ENCODE results near the gene COA6. TPM values are rescaled to one million over a fixed set of nuclear protein-coding genes. Genes with fewer than 3 reads are reported as not detected.

COA6 gene
- total RNA-seq, 1 experiment from 2014 or later, result 34.1 TPM

DNA sequence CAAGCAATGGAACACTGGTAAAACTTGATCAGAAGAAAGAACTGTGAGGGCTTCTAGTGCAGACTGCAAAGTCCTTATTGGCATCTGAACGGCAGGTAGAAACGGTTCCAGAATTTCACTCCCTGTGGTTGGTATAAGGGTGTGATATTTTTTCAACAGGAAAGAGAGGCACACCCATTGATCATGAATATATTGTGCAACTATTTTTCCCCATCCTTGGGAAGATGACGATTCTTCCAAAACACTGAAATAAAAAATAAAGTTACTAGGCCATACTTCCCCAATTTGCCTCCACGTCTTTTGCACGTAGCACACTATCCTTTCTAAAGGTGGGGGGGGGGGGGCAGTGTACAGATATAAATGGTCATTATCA is 56.2 kb downstream of the COA6 start:
- intact Hi-C loops (cut with micrococcal nuclease), result no loop called here
- Histone ChIP-seq H2AFZ (ENCODE audit: low read depth, low read length, poor library complexity, severe bottlenecking) (no peak overlapping the region), H3K27me3 (ENCODE audit: insufficient read depth, low read length) (no peaks in the 10 kb centered on the region), H3K9me3 (ENCODE audit: control insufficient read depth in 1 of 2, insufficient read depth in 1 of 2, low read depth in 1 of 2, low read length in 2 of 2) (no peaks in the 10 kb centered on the region), H3K4me1 (ENCODE audit: control insufficient read depth in 1 of 2, insufficient read depth in 2 of 2, low read length in 2 of 2) (no peaks in the 10 kb centered on the region), H4K20me1 (ENCODE audit: insufficient read depth) (no peaks in the 10 kb centered on the region), H3K27ac (ENCODE audit: low read depth, low read length) (no peak overlapping the region), H3K9ac (ENCODE audit: low read length) (no peak overlapping the region), H3K9me2 (ENCODE audit: insufficient read depth) (no peaks in the 10 kb centered on the region), H3K4me3 (replicated peaks in 1 of 2; ENCODE audit: low read depth in 1 of 2, low read length in 2 of 2) (no peak overlapping the region), H3K36me3 (ENCODE audit: control insufficient read depth in 1 of 2, insufficient read depth in 2 of 2, low read length in 2 of 2) (peaks cover 0 to 2% of the 10 kb centered on the region in 2 experiments; a peak in 2 of 4 replicates), H3K4me2 (ENCODE audit: low read length) (no peak overlapping the region), H3K79me2 (ENCODE audit: insufficient read depth, low read length) (no peaks in the 10 kb centered on the region)
- BruUV-seq (replicated peaks), result no TSS peak
- POLR2A ChIA-PET, result no interaction called here
- TF ChIP-seq, protein P1, sequence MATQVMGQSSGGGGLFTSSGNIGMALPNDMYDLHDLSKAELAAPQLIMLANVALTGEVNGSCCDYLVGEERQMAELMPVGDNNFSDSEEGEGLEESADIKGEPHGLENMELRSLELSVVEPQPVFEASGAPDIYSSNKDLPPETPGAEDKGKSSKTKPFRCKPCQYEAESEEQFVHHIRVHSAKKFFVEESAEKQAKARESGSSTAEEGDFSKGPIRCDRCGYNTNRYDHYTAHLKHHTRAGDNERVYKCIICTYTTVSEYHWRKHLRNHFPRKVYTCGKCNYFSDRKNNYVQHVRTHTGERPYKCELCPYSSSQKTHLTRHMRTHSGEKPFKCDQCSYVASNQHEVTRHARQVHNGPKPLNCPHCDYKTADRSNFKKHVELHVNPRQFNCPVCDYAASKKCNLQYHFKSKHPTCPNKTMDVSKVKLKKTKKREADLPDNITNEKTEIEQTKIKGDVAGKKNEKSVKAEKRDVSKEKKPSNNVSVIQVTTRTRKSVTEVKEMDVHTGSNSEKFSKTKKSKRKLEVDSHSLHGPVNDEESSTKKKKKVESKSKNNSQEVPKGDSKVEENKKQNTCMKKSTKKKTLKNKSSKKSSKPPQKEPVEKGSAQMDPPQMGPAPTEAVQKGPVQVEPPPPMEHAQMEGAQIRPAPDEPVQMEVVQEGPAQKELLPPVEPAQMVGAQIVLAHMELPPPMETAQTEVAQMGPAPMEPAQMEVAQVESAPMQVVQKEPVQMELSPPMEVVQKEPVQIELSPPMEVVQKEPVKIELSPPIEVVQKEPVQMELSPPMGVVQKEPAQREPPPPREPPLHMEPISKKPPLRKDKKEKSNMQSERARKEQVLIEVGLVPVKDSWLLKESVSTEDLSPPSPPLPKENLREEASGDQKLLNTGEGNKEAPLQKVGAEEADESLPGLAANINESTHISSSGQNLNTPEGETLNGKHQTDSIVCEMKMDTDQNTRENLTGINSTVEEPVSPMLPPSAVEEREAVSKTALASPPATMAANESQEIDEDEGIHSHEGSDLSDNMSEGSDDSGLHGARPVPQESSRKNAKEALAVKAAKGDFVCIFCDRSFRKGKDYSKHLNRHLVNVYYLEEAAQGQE (IDR thresholded peaks at IDR 0.05; ENCODE audit: low read depth), result no peak
- TF ChIP-seq EZH2phosphoT487 (IDR thresholded peaks at IDR 0.05; ENCODE audit: borderline replicate concordance) (no peak), ZFX (IDR thresholded peaks at IDR 0.05) (no peak), POLR2A (IDR thresholded peaks at IDR 0.05; ENCODE audit: borderline replicate concordance, extremely low read depth, insufficient read depth, insufficient read length) (no peak), CEBPB (IDR thresholded peaks at IDR 0.05; ENCODE audit: low read depth) (no peak)
- TF ChIP-seq, protein P2, sequence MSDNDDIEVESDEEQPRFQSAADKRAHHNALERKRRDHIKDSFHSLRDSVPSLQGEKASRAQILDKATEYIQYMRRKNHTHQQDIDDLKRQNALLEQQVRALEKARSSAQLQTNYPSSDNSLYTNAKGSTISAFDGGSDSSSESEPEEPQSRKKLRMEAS (IDR thresholded peaks at IDR 0.05), result no peak
- ATAC-seq (no peak), DNase-seq (ENCODE audit: low read depth, low spot score) (no peak)
- RAD21 ChIA-PET (ENCODE audit: low non-redundant PET in 1 of 2, low total read pairs in 2 of 2, uncharacterized antibody in 2 of 2, unreplicated experiment in 2 of 2), result no interaction called here
- CTCF ChIA-PET, result no interaction called here

DNA sequence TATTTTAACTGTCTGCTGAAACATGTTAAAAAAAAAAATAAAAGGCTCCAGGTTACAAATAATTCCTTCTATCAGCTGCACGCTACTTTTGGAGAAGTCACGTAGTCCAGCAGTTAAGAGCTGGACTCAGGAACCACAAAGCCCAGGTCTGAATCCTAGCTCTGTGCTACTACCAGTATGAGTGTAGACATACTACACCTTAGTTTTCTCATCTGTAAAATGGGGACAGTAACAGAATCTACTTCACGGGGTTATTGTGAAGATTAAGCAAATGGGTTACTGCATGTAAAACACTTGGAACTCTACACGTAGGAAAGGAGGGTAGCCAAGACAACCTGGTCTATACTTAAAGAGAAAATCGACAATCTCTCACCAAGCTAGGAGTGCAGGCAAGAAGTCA is 57.4 kb downstream of the COA6 start:
- no peaks in the 10 kb centered on the region for H4K20me1 ChIP-seq (ENCODE audit: insufficient read depth)
- H3K4me3 ChIP-seq (replicated peaks in 1 of 2; ENCODE audit: low read depth in 1 of 2, low read length in 2 of 2), result no peak overlapping the region
- H3K9me3 ChIP-seq (ENCODE audit: control insufficient read depth in 1 of 2, insufficient read depth in 1 of 2, low read depth in 1 of 2, low read length in 2 of 2), result no peaks in the 10 kb centered on the region
- no peak overlapping the region for H3K27ac ChIP-seq (ENCODE audit: low read depth, low read length)
- no peaks in the 10 kb centered on the region for H3K27me3 ChIP-seq (ENCODE audit: insufficient read depth, low read length)
- H3K36me3 ChIP-seq (ENCODE audit: control insufficient read depth in 1 of 2, insufficient read depth in 2 of 2, low read length in 2 of 2), result peaks cover 0 to 2% of the 10 kb centered on the region in 2 experiments; a peak in 2 of 4 replicates
- H3K9me2 ChIP-seq (ENCODE audit: insufficient read depth), result no peaks in the 10 kb centered on the region
- BruUV-seq (replicated peaks), result no TSS peak
- H3K79me2 ChIP-seq (ENCODE audit: insufficient read depth, low read length), result no peaks in the 10 kb centered on the region
- no peak for DNase-seq (ENCODE audit: low read depth, low spot score)
- ChIA-PET CTCF (no interaction called here), POLR2A (no interaction called here), RAD21 (ENCODE audit: low non-redundant PET in 1 of 2, low total read pairs in 2 of 2, uncharacterized antibody in 2 of 2, unreplicated experiment in 2 of 2) (no interaction called here)
- no peak overlapping the region for H3K9ac ChIP-seq (ENCODE audit: low read length)
- no peak overlapping the region for H3K4me2 ChIP-seq (ENCODE audit: low read length)
- no peak for ATAC-seq
- H2AFZ ChIP-seq (ENCODE audit: low read depth, low read length, poor library complexity, severe bottlenecking), result no peak overlapping the region
- no peaks in the 10 kb centered on the region for H3K4me1 ChIP-seq (ENCODE audit: control insufficient read depth in 1 of 2, insufficient read depth in 2 of 2, low read length in 2 of 2)
- intact Hi-C loops (cut with micrococcal nuclease), result no loop called here
- TF ChIP-seq EZH2phosphoT487 (IDR thresholded peaks at IDR 0.05; ENCODE audit: borderline replicate concordance), result no peak
- TF ChIP-seq, protein P3, sequence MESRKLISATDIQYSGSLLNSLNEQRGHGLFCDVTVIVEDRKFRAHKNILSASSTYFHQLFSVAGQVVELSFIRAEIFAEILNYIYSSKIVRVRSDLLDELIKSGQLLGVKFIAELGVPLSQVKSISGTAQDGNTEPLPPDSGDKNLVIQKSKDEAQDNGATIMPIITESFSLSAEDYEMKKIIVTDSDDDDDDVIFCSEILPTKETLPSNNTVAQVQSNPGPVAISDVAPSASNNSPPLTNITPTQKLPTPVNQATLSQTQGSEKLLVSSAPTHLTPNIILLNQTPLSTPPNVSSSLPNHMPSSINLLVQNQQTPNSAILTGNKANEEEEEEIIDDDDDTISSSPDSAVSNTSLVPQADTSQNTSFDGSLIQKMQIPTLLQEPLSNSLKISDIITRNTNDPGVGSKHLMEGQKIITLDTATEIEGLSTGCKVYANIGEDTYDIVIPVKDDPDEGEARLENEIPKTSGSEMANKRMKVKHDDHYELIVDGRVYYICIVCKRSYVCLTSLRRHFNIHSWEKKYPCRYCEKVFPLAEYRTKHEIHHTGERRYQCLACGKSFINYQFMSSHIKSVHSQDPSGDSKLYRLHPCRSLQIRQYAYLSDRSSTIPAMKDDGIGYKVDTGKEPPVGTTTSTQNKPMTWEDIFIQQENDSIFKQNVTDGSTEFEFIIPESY (IDR thresholded peaks at IDR 0.05; ENCODE audit: extremely low read depth, insufficient replicate concordance, low read length), result no peak
- no peak for TF ChIP-seq TCF7L2 (IDR thresholded peaks at IDR 0.05; ENCODE audit: borderline replicate concordance, extremely low read depth, insufficient read depth, insufficient read length)
- no peak for TF ChIP-seq EGR1 (IDR thresholded peaks at IDR 0.05; ENCODE audit: low read depth)
- TF ChIP-seq ELF1 (IDR thresholded peaks at IDR 0.05; ENCODE audit: borderline replicate concordance, low read depth), result no peak
- TF ChIP-seq FOSL1 (IDR thresholded peaks at IDR 0.05; ENCODE audit: low read depth), result no peak
- TF ChIP-seq ZNF274 (IDR thresholded peaks at IDR 0.05; ENCODE audit: low read depth, low read length), result no peak
- TF ChIP-seq EZH2 (IDR thresholded peaks at IDR 0.05), result no peak
- TF ChIP-seq SIN3A (IDR thresholded peaks at IDR 0.05; ENCODE audit: low read depth), result no peak
- no peak for TF ChIP-seq SP1 (IDR thresholded peaks at IDR 0.05; ENCODE audit: low read depth)
- TF ChIP-seq POLR2AphosphoS5 (IDR thresholded peaks at IDR 0.05; ENCODE audit: low read depth, low read length), result no peak
- no peak for TF ChIP-seq POLR2A (IDR thresholded peaks at IDR 0.05; ENCODE audit: borderline replicate concordance, extremely low read depth, insufficient read depth, insufficient read length)
- no peak for TF ChIP-seq RAD21 (IDR thresholded peaks at IDR 0.05; ENCODE audit: low read depth)
